Gastroesophageal sphincter (tissue), 3 donors: Measurements from ENCODE around the gene EEF1AKMT1.

ENCODE experiments used
- POLR2A ChIP-seq, 2 donors: fragments of 450-650 bp; IDR thresholded peaks; one replicate each; pipeline ENCODE4 v1.6.1; 2017; ENCODE audit warnings: antibody characterized with exemption in 2 of 2, mild to moderate bottlenecking in 2 of 2, moderate library complexity in 1 of 2
- TF ChIP-seq, protein P1 (sequence below), 4 experiments: fragments of 200-600 bp in 2 of 4; fragments of 450-650 bp in 2 of 4; sonication (generic) in 1 of 4; IDR thresholded peaks; one replicate each; pipeline ENCODE4 v1.5.1; 2017 to 2019; ENCODE audit warnings: antibody characterized with exemption in 4 of 4, mild to moderate bottlenecking in 2 of 4, moderate library complexity in 2 of 4

DNA sequence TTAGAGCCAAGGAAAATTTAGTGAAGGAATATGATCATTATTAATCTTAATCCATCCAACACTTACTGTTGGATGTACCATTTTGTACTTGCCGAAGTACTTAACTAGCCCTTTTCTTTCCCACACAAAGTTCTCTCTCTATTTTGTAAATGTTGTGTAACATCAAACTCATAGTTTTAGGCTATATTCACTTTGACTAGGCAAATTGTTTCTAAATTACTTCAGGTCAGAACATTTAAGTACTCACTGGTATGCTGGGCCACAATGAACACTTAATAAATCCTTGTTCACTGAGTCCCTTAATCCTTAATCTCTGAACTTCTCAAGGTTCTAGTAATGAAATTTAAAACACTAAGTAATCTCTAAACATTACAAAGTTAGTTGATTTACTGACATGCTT lies 49.3 kb upstream of the EEF1AKMT1 start:
- TF ChIP-seq, protein P1, sequence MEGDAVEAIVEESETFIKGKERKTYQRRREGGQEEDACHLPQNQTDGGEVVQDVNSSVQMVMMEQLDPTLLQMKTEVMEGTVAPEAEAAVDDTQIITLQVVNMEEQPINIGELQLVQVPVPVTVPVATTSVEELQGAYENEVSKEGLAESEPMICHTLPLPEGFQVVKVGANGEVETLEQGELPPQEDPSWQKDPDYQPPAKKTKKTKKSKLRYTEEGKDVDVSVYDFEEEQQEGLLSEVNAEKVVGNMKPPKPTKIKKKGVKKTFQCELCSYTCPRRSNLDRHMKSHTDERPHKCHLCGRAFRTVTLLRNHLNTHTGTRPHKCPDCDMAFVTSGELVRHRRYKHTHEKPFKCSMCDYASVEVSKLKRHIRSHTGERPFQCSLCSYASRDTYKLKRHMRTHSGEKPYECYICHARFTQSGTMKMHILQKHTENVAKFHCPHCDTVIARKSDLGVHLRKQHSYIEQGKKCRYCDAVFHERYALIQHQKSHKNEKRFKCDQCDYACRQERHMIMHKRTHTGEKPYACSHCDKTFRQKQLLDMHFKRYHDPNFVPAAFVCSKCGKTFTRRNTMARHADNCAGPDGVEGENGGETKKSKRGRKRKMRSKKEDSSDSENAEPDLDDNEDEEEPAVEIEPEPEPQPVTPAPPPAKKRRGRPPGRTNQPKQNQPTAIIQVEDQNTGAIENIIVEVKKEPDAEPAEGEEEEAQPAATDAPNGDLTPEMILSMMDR (IDR thresholded peaks at IDR 0.05), result no peak
- no peak for TF ChIP-seq POLR2A (IDR thresholded peaks at IDR 0.05)
